Activated naive CD8-positive, alpha-beta T cell (primary cell): ENCODE measurements around the gene SFT2D1.

Experiments
- H3K27ac Mint-ChIP-seq: one replicate; pipeline ENCODE4 v1.8.0; 2021; ENCODE audit warnings: mixed read lengths
- H3K27me3 Mint-ChIP-seq: one replicate; pipeline ENCODE4 v1.8.0; 2021; ENCODE audit warnings: mixed read lengths
- H3K36me3 Mint-ChIP-seq: one replicate; pipeline ENCODE4 v1.8.0; 2021; ENCODE audit warnings: mixed read lengths
- H3K4me1 Mint-ChIP-seq: one replicate; pipeline ENCODE4 v1.8.0; 2021; ENCODE audit warnings: low read depth, mixed read lengths
- H3K4me3 Mint-ChIP-seq: one replicate; pipeline ENCODE4 v1.8.0; 2021; ENCODE audit warnings: mild to moderate bottlenecking, mixed read lengths
- H3K9me3 Mint-ChIP-seq: one replicate; pipeline ENCODE4 v1.8.0; 2021; ENCODE audit warnings: low read depth, mixed read lengths

Gene SFT2D1

GRCh38 chr6:166271376-166271765, 71.0 kb downstream of the SFT2D1 start:
- Mint-ChIP-seq H3K4me3 (no peak overlapping the region), H3K4me1 (peaks cover 5% of the 10 kb centered on the region), H3K36me3 (no peaks in the 10 kb centered on the region), H3K27me3 (no peaks in the 10 kb centered on the region), H3K9me3 (no peaks in the 10 kb centered on the region), H3K27ac (no peak overlapping the region)

- H3K27me3 Mint-ChIP-seq: no peaks in the 10 kb centered on the region
- peaks cover 4% of the 10 kb centered on the region for H3K4me1 Mint-ChIP-seq
- no peak overlapping the region for H3K4me3 Mint-ChIP-seq
- H3K9me3 Mint-ChIP-seq: no peaks in the 10 kb centered on the region
- H3K36me3 Mint-ChIP-seq: no peaks in the 10 kb centered on the region
- no peak overlapping the region for H3K27ac Mint-ChIP-seq
Observed at GRCh38 chr6:166270706-166271375, 71.5 kb downstream of the SFT2D1 start.
